Hindlimb muscle (tissue), 1 donor: ENCODE data around the gene CTPS1. TPM values are rescaled to one million over a fixed set of nuclear protein-coding genes. Genes with fewer than 3 reads are reported as not detected.

Experiments used
- DNase-seq: peaks from one replicate; pipeline ENCODE4 v3.0.0-alpha.2; 2013
- polyA plus RNA-seq: library from polyadenylated mRNA; unstranded; fragments of 120-200 nt; gene quantifications from one replicate; pipeline ENCODE4 v1.2.1, GENCODE V29; 2013; ENCODE audit not compliant: insufficient read length

Gene CTPS1
- polyA plus RNA-seq, result 15.7 TPM

- DNase-seq, result peak; percentile 97
Observed at GRCh38 chr1:40979241-40980067, at the start of gene CTPS1. CTPS1 (plus strand) TSS chr1:40979696; CDS start chr1:40983291, 3,595 bp downstream.

GRCh38 chr1:40930174-40930964, 49.1 kb upstream of the CTPS1 start:
- DNase-seq, result no peak

- no peak for DNase-seq
Observed at GRCh38 chr1:40931601-40932000, 47.9 kb upstream of the CTPS1 start.

- no peak for DNase-seq
Observed at GRCh38 chr1:40932006-40932405, 47.5 kb upstream of the CTPS1 start.

- no peak for DNase-seq
Observed at GRCh38 chr1:40936931-40937339, 42.6 kb upstream of the CTPS1 start.

- DNase-seq, result no peak
Observed at GRCh38 chr1:40938393-40938792, 41.1 kb upstream of the CTPS1 start.

GRCh38 chr1:40939320-40940059, 40.0 kb upstream of the CTPS1 start:
- no peak for DNase-seq

- no peak for DNase-seq
Observed at GRCh38 chr1:40944326-40944725, 35.2 kb upstream of the CTPS1 start.

- DNase-seq, result no peak
Observed at GRCh38 chr1:40944841-40945430, 34.6 kb upstream of the CTPS1 start.

- DNase-seq, result no peak
Observed at GRCh38 chr1:40945491-40945973, 34.0 kb upstream of the CTPS1 start.

- peak; percentile 11 for DNase-seq
Observed at GRCh38 chr1:40948741-40949443, 30.6 kb upstream of the CTPS1 start.

GRCh38 chr1:40949563-40949962, 29.9 kb upstream of the CTPS1 start:
- DNase-seq, result no peak

GRCh38 chr1:40951943-40952743, 27.4 kb upstream of the CTPS1 start:
- DNase-seq, result peak; percentile 32

GRCh38 chr1:40952744-40953315, 26.7 kb upstream of the CTPS1 start:
- no peak for DNase-seq

- DNase-seq, result no peak
Observed at GRCh38 chr1:40954626-40955025, 24.9 kb upstream of the CTPS1 start.

- no peak for DNase-seq
Observed at GRCh38 chr1:40955266-40955665, 24.2 kb upstream of the CTPS1 start.

- DNase-seq, result no peak
Observed at GRCh38 chr1:40956407-40956806, 23.1 kb upstream of the CTPS1 start.

GRCh38 chr1:40958210-40958609, 21.3 kb upstream of the CTPS1 start:
- DNase-seq, result no peak

GRCh38 chr1:40965531-40965930, 14.0 kb upstream of the CTPS1 start:
- no peak for DNase-seq

- no peak for DNase-seq
Observed at GRCh38 chr1:40966417-40966816, 13.1 kb upstream of the CTPS1 start.
